Type B pancreatic cell (in vitro differentiated cells): ENCODE results near the gene SNAP25. TPM values are rescaled to one million over a fixed set of nuclear protein-coding genes. Genes with fewer than 3 reads are reported as not detected.

Experiments
- DNase-seq: peaks from one replicate; pipeline ENCODE4 v3.0.0; 2021; ENCODE audit warnings: mixed read lengths; ENCODE audit not compliant: unreplicated experiment; ENCODE audit errors: extremely low spot score
- H3K27ac Mint-ChIP-seq: 2 replicates; pipeline ENCODE4 v1.8.0; 2021; ENCODE audit warnings: mild to moderate bottlenecking, mixed read lengths
- H3K27me3 Mint-ChIP-seq: 2 replicates; pipeline ENCODE4 v1.8.0; 2021; ENCODE audit warnings: mixed read lengths
- H3K36me3 Mint-ChIP-seq: 2 replicates; pipeline ENCODE4 v1.8.0; 2021; ENCODE audit warnings: mixed read lengths
- H3K4me1 Mint-ChIP-seq: one replicate; pipeline ENCODE4 v1.8.0; 2021; ENCODE audit warnings: mixed read lengths; ENCODE audit not compliant: unreplicated experiment
- H3K4me3 Mint-ChIP-seq: 2 replicates; pipeline ENCODE4 v1.8.0; 2021; ENCODE audit warnings: mild to moderate bottlenecking, mixed read lengths
- H3K9me3 Mint-ChIP-seq: 2 replicates; pipeline ENCODE4 v1.8.0; 2021; ENCODE audit warnings: mixed read lengths
- CTCF ChIP-seq: fragments of 200-600 bp; sonication (generic); conservative IDR thresholded peaks from 2 replicates; pipeline ENCODE4 v1.5.0; 2021; ENCODE audit warnings: antibody characterized with exemption, mild to moderate bottlenecking
- total RNA-seq: library from RNA; stranded (reverse); gene quantifications from 2 replicates; pipeline ENCODE4 v1.2.1, GENCODE V29; 2021; ENCODE audit warnings: low replicate concordance

Gene SNAP25
- total RNA-seq, 1 donor from 2014 or later: 12.5 TPM

- Mint-ChIP-seq H3K27me3 (peaks cover 27% of the 10 kb centered on the region), H3K4me1 (peaks cover 3% of the 10 kb centered on the region), H3K9me3 (peaks cover 5% of the 10 kb centered on the region), H3K36me3 (no peaks in the 10 kb centered on the region), H3K4me3 (no peak overlapping the region), H3K27ac (no peak overlapping the region)
- no peak for TF ChIP-seq CTCF
- DNase-seq: no peak
These were observed 128.7 kb downstream of the SNAP25 start for GRCh38 chr20:10347086-10347880.

- TF ChIP-seq CTCF: no peak
- DNase-seq: no peak
- no peaks in the 10 kb centered on the region for H3K9me3 Mint-ChIP-seq
- no peaks in the 10 kb centered on the region for H3K36me3 Mint-ChIP-seq
- H3K27me3 Mint-ChIP-seq: peaks cover 23% of the 10 kb centered on the region
- H3K27ac Mint-ChIP-seq: no peak overlapping the region
- peaks cover 13% of the 10 kb centered on the region for H3K4me1 Mint-ChIP-seq
- H3K4me3 Mint-ChIP-seq: no peak overlapping the region
These were observed 130.5 kb downstream of the SNAP25 start for GRCh38 chr20:10349118-10349517.

GRCh38 chr20:10350188-10350842 is 131.7 kb downstream of the SNAP25 start:
- Mint-ChIP-seq H3K4me1 (peaks cover 13% of the 10 kb centered on the region), H3K36me3 (no peaks in the 10 kb centered on the region), H3K4me3 (no peak overlapping the region), H3K27ac (no peak overlapping the region), H3K9me3 (no peaks in the 10 kb centered on the region), H3K27me3 (peaks cover 18% of the 10 kb centered on the region)
- DNase-seq: no peak
- no peak for TF ChIP-seq CTCF

GRCh38 chr20:10352934-10353824 is 134.5 kb downstream of the SNAP25 start:
- Mint-ChIP-seq H3K36me3 (no peaks in the 10 kb centered on the region), H3K4me3 (no peak overlapping the region), H3K27ac (no peak overlapping the region), H3K9me3 (no peaks in the 10 kb centered on the region), H3K4me1 (peaks cover 13% of the 10 kb centered on the region), H3K27me3 (peaks cover 17% of the 10 kb centered on the region)
- no peak for DNase-seq
- no peak for TF ChIP-seq CTCF

GRCh38 chr20:10356628-10357027 is 138.0 kb downstream of the SNAP25 start:
- Mint-ChIP-seq H3K4me1 (peaks cover 13% of the 10 kb centered on the region), H3K27ac (no peak overlapping the region), H3K36me3 (no peaks in the 10 kb centered on the region), H3K27me3 (peaks cover 12% of the 10 kb centered on the region), H3K9me3 (no peaks in the 10 kb centered on the region), H3K4me3 (no peak overlapping the region)
- no peak for DNase-seq
- no peak for TF ChIP-seq CTCF

Other genes starting within 250 kb of the SNAP25 start
- gene ANKEF1, start 183.8 kb upstream of the SNAP25 start, total RNA-seq: 5.9 and 8.1 TPM in 2 replicates
- gene MKKS, start 215.4 kb downstream of the SNAP25 start, total RNA-seq: 16.2 and 19.9 TPM in 2 replicates
- gene SLX4IP, start 216.5 kb downstream of the SNAP25 start, total RNA-seq: 6.6 and 8.5 TPM in 2 replicates